Immature natural killer cell (primary cell): ENCODE data around the gene ERN2. TPM values are rescaled to one million over a fixed set of nuclear protein-coding genes. Genes with fewer than 3 reads are reported as not detected.

ENCODE experiments used
- DNase-seq, 3 donors: peaks; one replicate each; pipeline ENCODE4 v3.0.0; 2022; ENCODE audit warnings: mixed read lengths in 1 of 3
- H3K27ac Mint-ChIP-seq, 6 donors: one replicate each; pipeline ENCODE4 v1.8.0; 2020; ENCODE audit warnings: mixed read lengths in 6 of 6, mild to moderate bottlenecking in 5 of 6, inconsistent platforms in 4 of 6, moderate library complexity in 3 of 6
- H3K27me3 Mint-ChIP-seq, 3 donors: one replicate each; pipeline ENCODE4 v1.8.0; 2020 to 2021; ENCODE audit warnings: low read depth in 3 of 3, mild to moderate bottlenecking in 3 of 3, mixed read lengths in 3 of 3, moderate library complexity in 3 of 3, inconsistent platforms in 1 of 3
- H3K36me3 Mint-ChIP-seq, 3 donors: one replicate each; pipeline ENCODE4 v1.8.0; 2020; ENCODE audit warnings: mixed read lengths in 3 of 3, inconsistent platforms in 2 of 3, mild to moderate bottlenecking in 2 of 3
- H3K4me1 Mint-ChIP-seq, 2 donors: one replicate each; pipeline ENCODE4 v1.8.0; 2020; ENCODE audit warnings: inconsistent platforms in 2 of 2, mild to moderate bottlenecking in 2 of 2, mixed read lengths in 2 of 2, moderate library complexity in 1 of 2
- H3K4me3 Mint-ChIP-seq, 5 donors: one replicate each; pipeline ENCODE4 v1.8.0; 2020; ENCODE audit warnings: mild to moderate bottlenecking in 5 of 5, mixed read lengths in 5 of 5, inconsistent platforms in 3 of 5, moderate library complexity in 3 of 5
- H3K9me3 Mint-ChIP-seq, 6 donors: one replicate each; pipeline ENCODE4 v1.8.0; 2020; ENCODE audit warnings: mild to moderate bottlenecking in 6 of 6, mixed read lengths in 6 of 6, inconsistent platforms in 4 of 6, moderate library complexity in 3 of 6
- polyA plus RNA-seq, 3 donors: library from polyadenylated mRNA; unstranded; fragments of 300-500 nt; fragmentation: Illumina TruSeq; gene quantifications; one replicate each; pipeline ENCODE4 v1.2.3, GENCODE V29; 2021

Gene ERN2
- polyA plus RNA-seq, 3 donors from 2014 or later, result not detected

DNA sequence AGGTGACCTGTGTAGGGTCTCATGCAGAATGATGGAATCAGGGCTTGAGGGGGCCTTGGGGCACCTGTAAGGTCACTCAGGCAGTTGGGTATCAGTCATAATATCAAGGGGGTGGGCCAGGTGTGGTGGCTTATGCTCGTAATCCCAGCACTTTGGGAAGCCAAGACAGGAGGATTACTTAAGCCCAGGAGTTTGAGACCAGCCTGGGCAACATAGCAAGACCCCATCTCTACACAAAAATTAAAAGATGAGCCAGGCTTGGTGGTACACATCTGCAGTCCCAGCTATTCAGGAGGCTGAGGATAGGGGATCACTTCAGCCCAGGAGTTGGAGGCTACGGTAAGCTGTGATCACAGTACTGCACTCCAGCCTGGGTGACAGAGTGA, 7.5 kb downstream of the ERN2 start:
- DNase-seq, result no peak
- no peak overlapping the region for H3K27ac Mint-ChIP-seq
- no peaks in the 10 kb centered on the region for H3K4me1 Mint-ChIP-seq
- peaks cover 0 to 12% (median 4%) of the 10 kb centered on the region in 6 donors for H3K9me3 Mint-ChIP-seq
- peaks cover 6 to 21% (median 10%) of the 10 kb centered on the region in 3 donors for H3K27me3 Mint-ChIP-seq
- H3K36me3 Mint-ChIP-seq, result peaks cover 0 to 8% (median 6%) of the 10 kb centered on the region in 3 donors
- H3K4me3 Mint-ChIP-seq, result no peak overlapping the region

DNA sequence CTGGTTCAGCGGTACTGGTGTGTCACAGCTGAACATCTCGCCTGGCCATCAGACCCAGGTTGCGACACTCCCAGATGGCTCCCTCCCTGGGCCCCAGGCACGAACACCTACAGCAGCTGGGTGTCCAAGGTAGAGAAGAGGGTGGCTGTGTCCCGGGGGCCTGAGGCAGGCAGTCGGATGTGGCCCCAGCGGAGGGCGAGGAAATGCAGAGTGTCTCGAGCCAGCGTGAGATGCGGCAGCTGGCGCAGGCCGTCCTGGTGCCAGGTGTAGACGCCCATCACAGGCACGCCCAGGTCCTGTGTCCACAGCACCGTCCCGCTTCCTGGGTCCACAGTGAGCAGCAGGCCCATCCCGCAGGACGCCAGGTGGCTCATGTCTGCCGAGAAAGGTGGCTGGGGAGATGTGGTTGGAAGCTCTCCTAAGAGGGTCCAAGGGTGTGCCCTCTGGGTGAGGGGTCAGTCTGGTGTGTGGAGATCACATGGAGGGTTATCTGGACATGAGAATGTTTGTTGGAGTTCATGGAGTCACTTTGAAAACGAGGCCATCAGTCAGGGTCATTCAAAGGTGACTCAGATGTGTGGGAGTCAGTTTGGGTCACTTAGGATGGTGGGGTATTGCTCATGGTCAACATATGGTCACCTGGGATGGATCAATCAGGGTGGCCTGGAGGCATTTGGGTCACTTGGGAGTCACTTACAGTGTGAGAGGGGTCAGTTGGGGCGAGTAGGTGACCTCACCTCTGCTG, 8.1 kb downstream of the ERN2 start:
- DNase-seq, result no peak
- Mint-ChIP-seq H3K9me3 (peaks cover 0 to 8% (median 4%) of the 10 kb centered on the region in 6 donors), H3K4me1 (no peaks in the 10 kb centered on the region), H3K4me3 (no peak overlapping the region), H3K27ac (no peak overlapping the region), H3K36me3 (peaks cover 0 to 8% (median 6%) of the 10 kb centered on the region in 3 donors), H3K27me3 (peaks cover 6 to 20% (median 6%) of the 10 kb centered on the region in 3 donors)

DNA sequence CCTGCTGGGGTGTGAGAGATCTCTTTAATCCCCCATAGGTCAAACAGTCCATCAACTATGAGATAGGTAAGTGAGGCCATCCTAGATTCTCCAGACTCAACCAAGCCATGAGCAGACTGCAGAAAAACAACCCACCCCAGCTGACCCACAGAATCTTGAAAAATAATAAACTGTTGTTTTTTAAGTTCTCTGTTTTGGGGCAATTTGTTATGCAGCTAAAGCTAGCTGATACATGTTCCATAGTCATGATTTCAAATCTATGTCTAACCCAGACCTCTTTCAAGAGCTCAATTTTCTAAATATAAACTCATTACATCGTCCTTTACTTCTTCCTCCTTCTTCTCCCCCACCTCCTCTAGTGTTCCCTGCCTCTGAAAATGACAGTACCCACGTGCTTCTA, 10.1 kb downstream of the ERN2 start:
- Mint-ChIP-seq H3K9me3 (peaks cover 0 to 6% (median 0%) of the 10 kb centered on the region in 6 donors), H3K36me3 (peaks cover 0 to 8% (median 6%) of the 10 kb centered on the region in 3 donors), H3K27me3 (peaks cover 6 to 15% (median 6%) of the 10 kb centered on the region in 3 donors), H3K4me1 (peaks cover 14 to 17% of the 10 kb centered on the region in 2 donors), H3K27ac (no peak overlapping the region), H3K4me3 (no peak overlapping the region)
- no peak for DNase-seq

DNA sequence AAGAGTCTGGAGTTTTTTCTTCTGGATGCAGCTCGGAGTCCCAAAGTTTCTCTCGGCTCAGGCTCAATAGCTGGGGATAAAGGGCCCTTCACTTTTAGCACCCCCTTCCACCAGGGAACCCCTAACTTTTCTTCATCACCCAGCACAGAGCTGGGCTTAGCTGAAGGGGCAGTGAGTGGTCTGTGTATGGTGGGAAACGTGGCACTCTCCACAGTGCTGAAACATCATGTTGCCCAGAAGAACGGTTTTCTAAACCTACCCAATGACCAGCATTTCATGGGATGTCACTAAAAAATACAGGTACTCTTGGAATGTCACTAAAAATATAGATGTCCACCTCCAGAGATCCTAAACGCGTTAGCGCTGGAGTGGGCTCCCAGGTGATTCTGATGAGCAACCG, 12.0 kb downstream of the ERN2 start:
- Mint-ChIP-seq H3K9me3 (peaks cover 0 to 6% (median 0%) of the 10 kb centered on the region in 6 donors), H3K36me3 (peaks cover 0 to 8% (median 6%) of the 10 kb centered on the region in 3 donors), H3K4me3 (no peak overlapping the region), H3K27me3 (peaks cover 1 to 9% (median 3%) of the 10 kb centered on the region in 3 donors), H3K27ac (no peak overlapping the region), H3K4me1 (peaks cover 14 to 17% of the 10 kb centered on the region in 2 donors)
- DNase-seq, result no peak

DNA sequence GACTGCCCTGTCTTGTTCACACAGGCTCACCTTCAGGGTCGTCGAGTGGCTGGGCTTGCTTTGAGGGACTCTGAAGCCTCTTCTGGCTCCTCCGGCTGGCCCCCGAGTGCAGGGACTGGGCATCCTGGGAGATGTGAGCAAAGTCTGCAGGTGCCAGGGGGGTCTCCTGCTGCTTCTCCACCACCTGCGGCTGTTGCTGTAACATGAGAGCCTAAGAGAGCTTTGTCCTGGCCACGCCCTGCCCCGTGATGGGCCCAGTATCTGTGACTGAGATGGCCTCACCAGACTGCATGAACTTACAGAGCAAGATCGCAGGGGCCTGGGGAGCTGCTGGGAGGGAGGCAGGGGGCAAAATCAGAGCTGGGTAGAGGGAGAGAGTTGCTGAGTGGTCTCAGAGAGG, 12.5 kb downstream of the ERN2 start:
- Mint-ChIP-seq H3K4me3 (no peak overlapping the region), H3K36me3 (peaks cover 0 to 8% (median 6%) of the 10 kb centered on the region in 3 donors), H3K4me1 (peaks cover 14 to 17% of the 10 kb centered on the region in 2 donors), H3K27ac (no peak overlapping the region), H3K9me3 (peaks cover 0 to 6% (median 0%) of the 10 kb centered on the region in 6 donors), H3K27me3 (peaks cover 0 to 6% (median 2%) of the 10 kb centered on the region in 3 donors)
- DNase-seq, result no peak

DNA sequence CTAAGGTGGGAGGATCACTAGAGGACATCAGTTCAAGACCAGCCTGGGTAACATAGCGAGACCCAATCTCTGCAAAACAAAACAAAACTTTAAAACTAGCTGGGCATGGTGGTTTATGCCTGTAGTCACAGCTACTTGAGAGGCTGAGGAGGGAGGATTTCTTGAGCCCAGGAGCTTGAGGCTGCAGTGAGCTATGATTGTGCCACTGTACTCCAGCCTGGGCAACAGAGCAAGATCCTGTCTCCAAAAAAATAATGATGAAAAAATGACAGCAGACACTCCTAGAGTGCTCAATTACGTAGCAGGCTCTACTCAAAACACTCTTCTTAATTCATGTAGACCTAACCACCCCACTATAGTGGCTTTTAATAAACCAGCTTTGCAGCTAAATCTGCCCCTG, 12.9 kb downstream of the ERN2 start:
- Mint-ChIP-seq H3K27me3 (peaks cover 0 to 2% (median 2%) of the 10 kb centered on the region in 3 donors), H3K9me3 (peaks cover 0 to 6% (median 0%) of the 10 kb centered on the region in 6 donors), H3K4me3 (no peak overlapping the region), H3K36me3 (peaks cover 0 to 8% (median 6%) of the 10 kb centered on the region in 3 donors), H3K27ac (no peak overlapping the region), H3K4me1 (peaks cover 15 to 17% of the 10 kb centered on the region in 2 donors)
- no peak for DNase-seq

DNA sequence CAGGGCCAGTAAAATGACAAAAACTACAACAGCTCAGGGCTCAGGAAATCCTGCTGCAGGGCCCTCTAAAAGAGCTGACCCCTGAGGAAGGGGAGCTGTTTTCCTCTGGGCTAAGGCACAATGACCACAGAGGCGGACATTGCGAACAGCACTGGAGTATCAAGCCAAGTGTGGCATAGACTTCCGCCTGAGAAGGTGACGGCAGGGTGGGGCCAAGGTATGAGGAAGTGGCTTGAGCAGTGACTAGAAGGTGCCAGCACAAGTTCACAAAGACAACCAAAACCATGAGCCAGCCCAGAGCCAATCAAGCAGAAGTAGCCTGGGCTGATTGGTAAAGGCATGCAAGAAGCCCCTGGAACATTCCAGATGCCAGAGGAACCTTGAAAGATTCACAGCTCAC, 13.9 kb downstream of the ERN2 start:
- peak overlapping the region; percentile 2 to 74 (median 48) for H3K4me3 Mint-ChIP-seq
- H3K4me1 Mint-ChIP-seq, result peaks cover 17 to 21% of the 10 kb centered on the region in 2 donors
- peak overlapping the region in 5 of 6 donors; percentile 28 to 81 (median 69) for H3K27ac Mint-ChIP-seq
- DNase-seq, result peak in 2 of 3 donors; percentile 7 to 15
- peaks cover 0 to 6% (median 0%) of the 10 kb centered on the region in 6 donors for H3K9me3 Mint-ChIP-seq
- peaks cover 0 to 2% (median 0%) of the 10 kb centered on the region in 3 donors for H3K27me3 Mint-ChIP-seq
- H3K36me3 Mint-ChIP-seq, result peaks cover 0 to 8% (median 6%) of the 10 kb centered on the region in 3 donors

DNA sequence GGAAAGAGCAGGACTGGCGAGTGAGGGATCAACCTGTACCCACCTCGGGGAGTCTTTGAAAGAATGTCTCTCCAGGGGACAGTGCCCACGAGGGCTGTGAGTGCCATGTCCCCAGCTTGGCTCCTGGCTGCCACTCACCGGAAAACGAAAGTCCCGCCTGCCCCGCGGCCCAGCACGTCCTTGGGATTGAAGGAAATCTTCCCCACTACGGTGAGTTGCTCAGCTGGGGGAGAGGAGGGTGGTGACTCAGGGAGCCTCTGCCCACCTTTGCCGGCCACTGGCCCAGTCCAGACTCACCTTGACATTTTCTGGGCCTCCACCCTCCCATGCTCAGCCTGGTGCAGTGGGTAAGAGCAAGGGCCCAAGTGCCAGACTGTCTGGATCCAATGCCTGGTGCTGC, 17.3 kb downstream of the ERN2 start:
- Mint-ChIP-seq H3K36me3 (no peaks in the 10 kb centered on the region), H3K27ac (no peak overlapping the region), H3K27me3 (no peaks in the 10 kb centered on the region), H3K4me3 (no peak overlapping the region), H3K4me1 (peaks cover 17 to 21% of the 10 kb centered on the region in 2 donors), H3K9me3 (no peaks in the 10 kb centered on the region)
- DNase-seq, result no peak

DNA sequence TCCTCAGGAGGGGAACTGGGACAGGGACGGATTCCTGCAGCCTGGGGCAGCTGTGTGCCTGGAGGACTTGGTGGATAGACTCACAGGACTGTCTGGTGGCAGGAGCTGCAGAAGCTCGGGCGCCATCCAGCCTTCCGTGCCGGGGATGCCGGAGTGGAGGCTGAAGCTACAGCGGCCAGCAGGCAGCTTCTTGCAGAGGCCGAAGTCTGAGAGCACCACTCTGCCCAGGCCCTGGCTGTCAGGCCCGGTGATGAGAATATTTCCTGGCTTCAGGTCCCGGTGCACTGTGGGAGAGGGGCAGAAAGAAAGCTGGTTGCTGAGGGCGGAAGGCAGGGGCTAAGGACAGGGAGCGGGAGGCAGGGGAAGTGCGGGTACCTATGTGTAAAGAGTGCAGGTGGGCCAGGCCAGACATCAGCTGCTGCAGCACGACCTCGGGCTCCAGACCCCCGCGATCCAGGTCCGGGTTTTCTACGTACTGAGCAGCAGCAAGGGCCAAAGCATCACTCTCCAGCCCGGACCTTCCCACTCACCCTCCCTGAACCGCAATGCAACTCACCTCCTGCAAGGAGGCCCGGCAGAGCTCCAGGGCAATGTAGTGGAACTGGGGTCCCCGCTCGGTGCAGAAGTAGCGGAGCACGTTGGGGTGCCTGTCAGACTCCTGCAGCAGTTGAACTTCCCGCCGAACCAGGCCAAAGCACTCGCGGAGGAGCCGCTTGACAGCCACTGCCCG, 18.2 kb downstream of the ERN2 start:
- H3K9me3 Mint-ChIP-seq, result no peaks in the 10 kb centered on the region
- H3K4me3 Mint-ChIP-seq, result peak overlapping the region in 3 of 5 donors; percentile 30 to 46 (median 46)
- DNase-seq, result no peak
- no peaks in the 10 kb centered on the region for H3K27me3 Mint-ChIP-seq
- H3K4me1 Mint-ChIP-seq, result peaks cover 16 to 21% of the 10 kb centered on the region in 2 donors
- H3K27ac Mint-ChIP-seq, result peak overlapping the region in 1 of 6 donors; percentile 22
- H3K36me3 Mint-ChIP-seq, result peaks cover 0 to 1% (median 0%) of the 10 kb centered on the region in 3 donors

DNA sequence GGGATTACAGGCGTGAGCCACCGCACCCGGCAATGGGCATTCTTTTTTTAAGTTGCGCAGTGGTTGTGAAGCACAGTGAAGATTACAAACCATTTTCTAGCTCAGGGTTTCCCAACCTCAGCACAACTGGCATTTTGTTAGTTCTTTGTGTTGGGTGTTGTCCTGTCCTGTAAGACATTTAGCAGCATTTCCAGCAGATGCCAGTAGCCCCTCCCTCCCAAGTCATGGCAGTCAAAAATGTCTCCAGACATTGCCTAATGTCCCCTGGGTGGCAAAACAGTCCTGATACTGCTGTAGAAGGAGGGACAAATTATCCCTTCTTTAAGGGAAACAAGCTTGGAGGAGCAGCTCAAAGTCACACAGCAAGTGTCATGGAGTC, 18.8 kb downstream of the ERN2 start:
- H3K36me3 Mint-ChIP-seq, result peaks cover under 1 to 5% (median 3%) of the 10 kb centered on the region in 3 donors
- H3K9me3 Mint-ChIP-seq, result no peaks in the 10 kb centered on the region
- H3K4me3 Mint-ChIP-seq, result peak overlapping the region in 2 of 5 donors; percentile 46
- DNase-seq, result no peak
- H3K4me1 Mint-ChIP-seq, result peaks cover 11 to 18% of the 10 kb centered on the region in 2 donors
- H3K27me3 Mint-ChIP-seq, result no peaks in the 10 kb centered on the region
- H3K27ac Mint-ChIP-seq, result no peak overlapping the region

DNA sequence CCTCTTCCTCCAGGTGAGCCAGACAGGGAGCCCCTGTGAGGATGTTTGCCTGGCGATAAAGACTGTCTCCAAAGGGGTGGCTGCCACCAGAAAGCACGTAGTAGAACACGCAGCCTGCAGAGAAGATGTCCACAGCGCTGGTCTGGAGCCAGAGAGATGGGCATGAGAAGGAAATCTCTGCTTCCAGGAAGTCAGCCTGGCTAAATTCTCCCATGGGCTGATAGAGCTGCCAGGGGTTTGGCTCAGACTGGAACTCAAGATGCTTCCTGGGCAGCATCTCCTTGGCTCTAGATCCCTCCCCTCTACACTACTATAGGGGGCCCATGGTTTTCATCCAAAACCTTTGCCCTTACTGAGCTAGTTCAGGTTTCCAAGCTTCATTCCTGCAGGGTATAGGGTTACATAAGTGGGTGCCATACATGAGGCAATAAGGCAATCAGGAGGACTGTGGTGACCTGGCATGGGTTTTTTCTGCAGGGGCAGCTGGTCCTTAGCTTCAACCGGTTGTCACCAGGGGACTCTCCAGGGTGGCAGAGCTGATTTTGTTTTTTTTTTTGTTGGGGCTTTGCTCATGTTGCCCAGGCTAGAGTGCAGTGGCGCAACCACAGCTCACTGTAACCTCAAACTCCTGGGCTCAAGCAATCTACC, 20.7 kb downstream of the ERN2 start:
- peaks cover 3 to 21% (median 11%) of the 10 kb centered on the region in 3 donors for H3K36me3 Mint-ChIP-seq
- H3K4me1 Mint-ChIP-seq, result peaks cover 0 to 7% of the 10 kb centered on the region in 2 donors
- no peaks in the 10 kb centered on the region for H3K27me3 Mint-ChIP-seq
- no peak for DNase-seq
- H3K27ac Mint-ChIP-seq, result no peak overlapping the region
- H3K9me3 Mint-ChIP-seq, result no peaks in the 10 kb centered on the region
- no peak overlapping the region for H3K4me3 Mint-ChIP-seq

DNA sequence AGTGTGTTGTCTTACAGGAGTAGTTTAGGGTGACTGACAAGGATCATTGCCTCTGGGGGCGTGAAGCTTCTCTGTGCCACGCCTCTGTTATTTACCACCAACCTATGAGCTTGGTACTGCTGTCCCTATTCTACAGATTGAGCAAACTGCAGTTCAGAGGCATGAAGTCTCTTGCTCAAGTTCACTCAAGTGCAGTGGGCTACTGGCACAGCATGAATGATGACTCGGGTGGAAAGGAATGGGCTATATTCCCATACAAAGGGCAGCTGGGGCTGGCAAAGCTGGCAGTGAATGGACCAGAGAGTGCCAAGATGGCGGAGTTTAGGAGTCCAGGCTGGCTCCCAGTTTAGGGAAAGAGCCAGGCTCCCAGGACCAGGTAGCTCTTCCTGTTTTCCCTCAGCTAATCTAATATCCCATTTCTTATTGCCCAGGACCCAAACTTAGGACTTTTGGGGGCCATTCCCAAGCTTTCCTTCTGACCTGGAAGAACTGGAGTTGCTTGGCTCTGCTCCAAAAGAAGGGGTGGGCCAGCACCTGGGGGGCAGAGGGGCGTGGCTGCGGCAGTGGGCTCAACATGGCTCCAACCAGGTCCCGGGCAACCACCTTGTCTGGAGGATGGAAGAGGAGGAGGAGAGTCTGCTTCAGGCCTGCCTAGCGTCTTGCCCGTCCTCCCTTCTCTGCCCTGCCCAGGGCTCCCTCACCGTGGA, 21.4 kb downstream of the ERN2 start:
- DNase-seq, result no peak
- H3K9me3 Mint-ChIP-seq, result no peaks in the 10 kb centered on the region
- peaks cover 5 to 27% (median 11%) of the 10 kb centered on the region in 3 donors for H3K36me3 Mint-ChIP-seq
- no peak overlapping the region for H3K4me3 Mint-ChIP-seq
- no peaks in the 10 kb centered on the region for H3K27me3 Mint-ChIP-seq
- H3K4me1 Mint-ChIP-seq, result peaks cover 0 to 7% of the 10 kb centered on the region in 2 donors
- H3K27ac Mint-ChIP-seq, result no peak overlapping the region

DNA sequence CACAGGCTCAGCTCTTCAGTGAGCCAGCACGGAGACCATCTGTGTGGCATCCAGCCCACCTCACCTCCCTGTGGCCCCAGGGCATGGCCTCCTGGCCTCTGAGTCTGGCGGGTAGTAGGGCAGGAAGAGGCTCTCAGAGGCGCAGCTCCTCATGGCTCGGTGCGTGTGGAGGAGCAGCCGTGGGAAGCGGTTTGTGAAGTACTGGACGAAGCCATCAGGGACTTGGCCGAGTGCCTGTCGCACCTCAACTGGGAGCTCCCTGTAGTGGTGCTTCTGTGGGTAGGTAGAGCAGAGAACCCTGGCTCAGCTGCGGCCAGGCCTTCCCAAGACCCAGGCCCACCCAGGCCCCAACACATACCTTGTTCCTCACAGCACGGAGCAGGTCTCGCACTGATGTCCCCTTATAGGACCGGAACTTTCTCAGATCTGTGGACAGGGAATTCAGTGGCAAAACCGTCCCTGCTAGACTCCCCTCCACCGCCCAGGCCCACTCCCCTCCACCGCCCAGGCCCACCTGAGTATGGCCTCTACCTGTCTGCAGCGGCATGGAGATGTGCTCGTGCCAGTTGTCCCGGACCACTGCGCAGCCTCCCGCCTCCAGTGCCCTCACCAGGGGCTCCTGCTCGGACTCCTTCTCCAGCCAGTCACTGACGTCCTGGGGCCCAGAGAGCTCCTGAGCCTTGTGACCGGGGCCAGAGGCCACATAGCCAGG, 22.1 kb downstream of the ERN2 start:
- no peak for DNase-seq

More for the DNA sequence above, 22.1 kb downstream of the ERN2 start:
- H3K4me1 Mint-ChIP-seq, result peaks cover 0 to 7% of the 10 kb centered on the region in 2 donors
- no peak overlapping the region for H3K27ac Mint-ChIP-seq
- H3K9me3 Mint-ChIP-seq, result no peaks in the 10 kb centered on the region
- H3K4me3 Mint-ChIP-seq, result no peak overlapping the region
- no peaks in the 10 kb centered on the region for H3K27me3 Mint-ChIP-seq
- H3K36me3 Mint-ChIP-seq, result peaks cover 6 to 31% (median 11%) of the 10 kb centered on the region in 3 donors
